Natural killer cell (primary cell): Measurements from ENCODE around the gene TTC38. TPM values are rescaled to one million over a fixed set of nuclear protein-coding genes. Genes with fewer than 3 reads are reported as not detected.

ENCODE experiments used
- ATAC-seq, 3 donors: fragments of 150-1000 bp in 2 of 3; fragments of 200-7000 bp in 1 of 3; cut with Tn5 transposase; 1 replicate in 1 of 3; 2 replicates in 2 of 3; pipeline ENCODE4 v1.10.0; 2021; ENCODE audit warnings: mild to moderate bottlenecking in 2 of 3, moderate library complexity in 2 of 3
- DNase-seq, 2 donors: peaks; one replicate each; pipeline versions ENCODE4 v3.0.0 to v3.0.0-alpha.2; 2013 to 2021; ENCODE audit warnings: mixed read lengths in 1 of 2
- H3K27ac ChIP-seq: one replicate; pipeline ENCODE4 v1.5.1; 2013; ENCODE audit warnings: mild to moderate bottlenecking, low read length
- H3K27me3 ChIP-seq: one replicate; pipeline ENCODE4 v1.6.1; 2013; ENCODE audit warnings: low read length; ENCODE audit not compliant: control insufficient read depth, insufficient read depth
- H3K36me3 ChIP-seq: one replicate; pipeline ENCODE4 v1.6.1; 2013; ENCODE audit warnings: low read length; ENCODE audit not compliant: control insufficient read depth, insufficient read depth
- H3K4me1 ChIP-seq: one replicate; pipeline ENCODE4 v1.6.1; 2013; ENCODE audit warnings: low read length; ENCODE audit not compliant: control insufficient read depth, insufficient read depth
- H3K4me3 ChIP-seq: one replicate; pipeline ENCODE4 v1.5.1; 2013; ENCODE audit warnings: low read length
- H3K9me3 ChIP-seq: one replicate; pipeline ENCODE4 v1.6.1; 2013; ENCODE audit warnings: low read length; ENCODE audit not compliant: control insufficient read depth, insufficient read depth
- H3K27ac Mint-ChIP-seq, 2 donors: one replicate each; pipeline ENCODE4 v1.8.0; 2022; ENCODE audit warnings: mild to moderate bottlenecking in 2 of 2, mixed read lengths in 2 of 2, moderate library complexity in 1 of 2
- H3K27me3 Mint-ChIP-seq, 2 donors: one replicate each; pipeline ENCODE4 v1.8.0; 2022; ENCODE audit warnings: low read depth in 2 of 2, mixed read lengths in 2 of 2
- H3K36me3 Mint-ChIP-seq: one replicate; pipeline ENCODE4 v1.8.0; 2022; ENCODE audit warnings: mixed read lengths
- H3K4me1 Mint-ChIP-seq, 2 donors: one replicate each; pipeline ENCODE4 v1.8.0; 2022; ENCODE audit warnings: mixed read lengths in 2 of 2
- H3K4me3 Mint-ChIP-seq: one replicate; pipeline ENCODE4 v1.8.0; 2022; ENCODE audit warnings: mild to moderate bottlenecking, moderate library complexity, mixed read lengths
- H3K9me3 Mint-ChIP-seq, 2 donors: one replicate each; pipeline ENCODE4 v1.8.0; 2022; ENCODE audit warnings: mixed read lengths in 2 of 2
- WGBS: methylation state at CpG from one replicate; pipeline ENCODE4 v1.1.7; 2013; ENCODE audit warnings: missing lambda C conversion rate; ENCODE audit not compliant: insufficient coverage; 5-methylcytosine and 5-hydroxymethylcytosine counted together
- intact Hi-C: fragments of 100-400 bp; cut with micrococcal nuclease; formaldehyde crosslinking; loops from one replicate; pipeline ENCODE4 v1.14.2; 2022
- total RNA-seq, 4 donors: library from RNA; stranded (reverse); fragments of 120-200 nt in 1 of 4; gene quantifications; one replicate each; pipeline versions ENCODE4 v1.2.3 to v1.2.4, GENCODE V29; 2013 to 2022
- TF ChIP-seq, protein P1 (sequence below): fragments of 200-600 bp; IDR thresholded peaks from one replicate; pipeline ENCODE4 v1.8.0; 2022; ENCODE audit warnings: antibody characterized with exemption

Gene TTC38
- total RNA-seq, 3 donors from 2014 or later (not counting 1 experiment from before 2014, with no cell fraction given) = 251 to 313 (median 312) TPM

DNA sequence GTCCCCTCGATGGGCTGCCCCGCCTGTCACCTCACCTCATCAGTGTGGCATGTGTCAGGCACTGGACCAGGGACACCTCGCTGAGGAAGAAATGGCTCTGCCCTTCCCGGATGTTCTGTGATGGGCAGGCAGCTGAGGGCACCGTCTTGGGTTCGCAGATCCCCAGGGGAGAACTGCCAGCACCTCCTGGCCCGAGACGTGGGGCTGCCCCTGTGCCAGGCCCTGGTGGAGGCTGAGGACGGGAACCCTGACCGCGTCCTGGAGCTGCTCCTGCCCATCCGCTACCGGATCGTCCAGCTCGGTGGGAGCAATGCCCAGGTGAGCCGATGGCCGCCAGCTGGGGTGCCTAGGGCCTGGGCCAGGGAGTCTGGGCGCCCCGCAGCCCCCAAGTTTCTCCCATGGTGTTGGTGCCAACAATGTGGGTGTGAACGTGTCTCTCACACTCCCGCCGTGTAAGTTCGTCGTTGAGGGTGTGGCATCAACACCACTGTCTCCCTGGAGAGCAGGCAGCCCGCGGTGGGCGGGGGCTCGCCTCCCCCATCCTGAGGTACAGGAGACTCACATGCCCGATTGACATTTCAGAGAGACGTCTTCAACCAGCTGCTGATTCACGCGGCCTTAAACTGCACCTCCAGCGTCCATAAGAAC lies 21.6 kb downstream of the TTC38 start:
- ATAC-seq = peak; percentile 28 to 64 (median 61)
- peak overlapping the region; percentile 99 for H3K27ac Mint-ChIP-seq
- WGBS = 54% methylated on average over 33 of the region's 33 CpGs
- DNase-seq = peak; percentile 68 to 75
- Histone ChIP-seq H3K4me3 (peak overlapping the region; percentile 2), H3K9me3 (peaks cover 4% of the 10 kb centered on the region), H3K4me1 (peaks cover 93% of the 10 kb centered on the region), H3K27ac (peak overlapping the region; percentile 97), H3K36me3 (peaks cover 66% of the 10 kb centered on the region), H3K27me3 (no peaks in the 10 kb centered on the region)
- H3K27me3 Mint-ChIP-seq = no peaks in the 10 kb centered on the region
- TF ChIP-seq, protein P1, sequence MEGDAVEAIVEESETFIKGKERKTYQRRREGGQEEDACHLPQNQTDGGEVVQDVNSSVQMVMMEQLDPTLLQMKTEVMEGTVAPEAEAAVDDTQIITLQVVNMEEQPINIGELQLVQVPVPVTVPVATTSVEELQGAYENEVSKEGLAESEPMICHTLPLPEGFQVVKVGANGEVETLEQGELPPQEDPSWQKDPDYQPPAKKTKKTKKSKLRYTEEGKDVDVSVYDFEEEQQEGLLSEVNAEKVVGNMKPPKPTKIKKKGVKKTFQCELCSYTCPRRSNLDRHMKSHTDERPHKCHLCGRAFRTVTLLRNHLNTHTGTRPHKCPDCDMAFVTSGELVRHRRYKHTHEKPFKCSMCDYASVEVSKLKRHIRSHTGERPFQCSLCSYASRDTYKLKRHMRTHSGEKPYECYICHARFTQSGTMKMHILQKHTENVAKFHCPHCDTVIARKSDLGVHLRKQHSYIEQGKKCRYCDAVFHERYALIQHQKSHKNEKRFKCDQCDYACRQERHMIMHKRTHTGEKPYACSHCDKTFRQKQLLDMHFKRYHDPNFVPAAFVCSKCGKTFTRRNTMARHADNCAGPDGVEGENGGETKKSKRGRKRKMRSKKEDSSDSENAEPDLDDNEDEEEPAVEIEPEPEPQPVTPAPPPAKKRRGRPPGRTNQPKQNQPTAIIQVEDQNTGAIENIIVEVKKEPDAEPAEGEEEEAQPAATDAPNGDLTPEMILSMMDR = no peak
- H3K4me3 Mint-ChIP-seq = peak overlapping the region; percentile 88
- H3K36me3 Mint-ChIP-seq = peaks cover 7% of the 10 kb centered on the region
- intact Hi-C loops = loop anchor here (1.0 to 10.0 kb wide), 5 partner anchors 8 to 975 kb away; partner anchors contain the start of gene CDPF1
- no peaks in the 10 kb centered on the region for H3K9me3 Mint-ChIP-seq
- peaks cover 73 to 89% of the 10 kb centered on the region in 2 donors for H3K4me1 Mint-ChIP-seq

- ATAC-seq = peak; percentile 39 to 45 (median 40)
Observed at GRCh38 chr22:46290121-46290842, 22.5 kb downstream of the TTC38 start.

GRCh38 chr22:46290843-46291785 lies 23.3 kb downstream of the TTC38 start:
- peak overlapping the region; percentile 88 for H3K4me3 Mint-ChIP-seq
- intact Hi-C loops = loop anchor here (2.0 to 10.0 kb wide), 2 partner anchors 14 to 296 kb away; no protein-coding TSS in a partner anchor
- no peaks in the 10 kb centered on the region for H3K27me3 Mint-ChIP-seq
- no peaks in the 10 kb centered on the region for H3K27me3 ChIP-seq
- DNase-seq (peak in 1 of 2 donors; percentile 48), ATAC-seq (peak in 1 of 3 donors; percentile 5)
- TF ChIP-seq, protein P1 = no peak
- H3K9me3 Mint-ChIP-seq = no peaks in the 10 kb centered on the region
- H3K36me3 ChIP-seq = peaks cover 50% of the 10 kb centered on the region
- H3K9me3 ChIP-seq = peaks cover 4% of the 10 kb centered on the region
- H3K27ac ChIP-seq = peak overlapping the region; percentile 97
- no peak overlapping the region for H3K4me3 ChIP-seq
- 75% methylated on average over 19 of the region's 23 CpGs for WGBS
- H3K36me3 Mint-ChIP-seq = peaks cover 2% of the 10 kb centered on the region
- H3K4me1 Mint-ChIP-seq = peaks cover 75 to 90% of the 10 kb centered on the region in 2 donors
- peak overlapping the region; percentile 99 for H3K27ac Mint-ChIP-seq
- peaks cover 88% of the 10 kb centered on the region for H3K4me1 ChIP-seq

More at GRCh38 chr22:46290121-46290842, 22.5 kb downstream of the TTC38 start:
- no peaks in the 10 kb centered on the region for H3K9me3 Mint-ChIP-seq
- 35% methylated on average over 17 of the region's 17 CpGs for WGBS
- Histone ChIP-seq H3K4me3 (peak overlapping the region; percentile 2), H3K27me3 (no peaks in the 10 kb centered on the region), H3K4me1 (peaks cover 86% of the 10 kb centered on the region), H3K27ac (peak overlapping the region; percentile 97), H3K36me3 (peaks cover 57% of the 10 kb centered on the region), H3K9me3 (peaks cover 4% of the 10 kb centered on the region)
- H3K4me1 Mint-ChIP-seq = peaks cover 74 to 87% of the 10 kb centered on the region in 2 donors
- TF ChIP-seq, protein P1 = no peak
- H3K27ac Mint-ChIP-seq = peak overlapping the region; percentile 99
- H3K4me3 Mint-ChIP-seq = peak overlapping the region; percentile 88
- H3K36me3 Mint-ChIP-seq = peaks cover 7% of the 10 kb centered on the region
- H3K27me3 Mint-ChIP-seq = no peaks in the 10 kb centered on the region
- intact Hi-C loops = loop anchor here (2.0 to 10.0 kb wide), 2 partner anchors 13 to 295 kb away; no protein-coding TSS in a partner anchor
- DNase-seq = peak; percentile 46 to 54
